Measurements from ENCODE around the gene DNAH9. TPM values are rescaled to one million over a fixed set of nuclear protein-coding genes. Genes with fewer than 3 reads are reported as not detected.

The DNAH9 gene
- total RNA-seq, 4 donors from 2014 or later: 1.2 to 7.7 (median 4.3) TPM

DNA sequence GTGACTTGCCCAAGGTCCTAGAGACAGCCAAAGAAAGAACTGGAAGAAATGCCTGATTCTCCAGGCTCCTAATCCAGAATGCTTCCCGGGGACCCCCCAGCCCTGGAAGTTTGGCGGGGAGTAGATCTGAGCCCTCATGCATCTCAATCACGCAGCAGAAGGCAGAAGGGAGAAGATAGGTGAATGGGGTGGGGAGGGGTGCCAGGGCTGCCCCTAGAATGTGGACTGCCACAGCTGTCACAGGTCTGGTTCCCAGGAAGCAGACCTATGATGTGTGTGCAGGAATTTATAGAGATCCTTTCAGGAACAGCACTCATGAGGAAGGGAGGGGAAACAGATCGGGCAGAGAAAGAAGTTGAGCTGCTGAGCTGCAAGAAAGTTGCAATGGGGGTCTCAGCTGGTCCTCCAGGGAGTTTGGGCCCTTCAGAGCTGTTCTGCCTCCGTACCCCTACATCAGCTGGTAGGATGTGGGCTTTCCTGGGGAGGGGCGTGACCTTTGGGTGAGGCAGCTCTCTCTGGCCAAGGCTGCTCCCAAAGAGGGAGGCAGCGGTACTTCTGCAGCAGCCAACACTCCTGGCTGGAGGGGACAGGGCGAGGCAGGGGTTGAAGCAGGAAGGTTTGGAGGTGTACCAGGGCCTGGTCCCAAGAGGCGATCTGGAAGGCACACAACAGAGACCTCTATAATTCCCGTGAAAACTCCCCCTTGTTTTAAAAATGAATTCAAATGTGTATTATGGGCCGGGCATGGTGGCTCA, 43.4 kb downstream of the DNAH9 start:
- no peak for DNase-seq
- Histone ChIP-seq H3K36me3 (no peaks in the 10 kb centered on the region), H3K9me3 (no peaks in the 10 kb centered on the region), H3K4me1 (no peaks in the 10 kb centered on the region), H3K27me3 (no peaks in the 10 kb centered on the region), H3K27ac (no peak overlapping the region), H3K4me3 (no peak overlapping the region)
- intact Hi-C loops (cut with DNase I; ENCODE audit: low total_unique reads): no loop called here
- TF ChIP-seq, protein P1, sequence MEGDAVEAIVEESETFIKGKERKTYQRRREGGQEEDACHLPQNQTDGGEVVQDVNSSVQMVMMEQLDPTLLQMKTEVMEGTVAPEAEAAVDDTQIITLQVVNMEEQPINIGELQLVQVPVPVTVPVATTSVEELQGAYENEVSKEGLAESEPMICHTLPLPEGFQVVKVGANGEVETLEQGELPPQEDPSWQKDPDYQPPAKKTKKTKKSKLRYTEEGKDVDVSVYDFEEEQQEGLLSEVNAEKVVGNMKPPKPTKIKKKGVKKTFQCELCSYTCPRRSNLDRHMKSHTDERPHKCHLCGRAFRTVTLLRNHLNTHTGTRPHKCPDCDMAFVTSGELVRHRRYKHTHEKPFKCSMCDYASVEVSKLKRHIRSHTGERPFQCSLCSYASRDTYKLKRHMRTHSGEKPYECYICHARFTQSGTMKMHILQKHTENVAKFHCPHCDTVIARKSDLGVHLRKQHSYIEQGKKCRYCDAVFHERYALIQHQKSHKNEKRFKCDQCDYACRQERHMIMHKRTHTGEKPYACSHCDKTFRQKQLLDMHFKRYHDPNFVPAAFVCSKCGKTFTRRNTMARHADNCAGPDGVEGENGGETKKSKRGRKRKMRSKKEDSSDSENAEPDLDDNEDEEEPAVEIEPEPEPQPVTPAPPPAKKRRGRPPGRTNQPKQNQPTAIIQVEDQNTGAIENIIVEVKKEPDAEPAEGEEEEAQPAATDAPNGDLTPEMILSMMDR (IDR thresholded peaks at IDR 0.05): no peak
- no peak for TF ChIP-seq POLR2A (IDR thresholded peaks at IDR 0.05)

DNA sequence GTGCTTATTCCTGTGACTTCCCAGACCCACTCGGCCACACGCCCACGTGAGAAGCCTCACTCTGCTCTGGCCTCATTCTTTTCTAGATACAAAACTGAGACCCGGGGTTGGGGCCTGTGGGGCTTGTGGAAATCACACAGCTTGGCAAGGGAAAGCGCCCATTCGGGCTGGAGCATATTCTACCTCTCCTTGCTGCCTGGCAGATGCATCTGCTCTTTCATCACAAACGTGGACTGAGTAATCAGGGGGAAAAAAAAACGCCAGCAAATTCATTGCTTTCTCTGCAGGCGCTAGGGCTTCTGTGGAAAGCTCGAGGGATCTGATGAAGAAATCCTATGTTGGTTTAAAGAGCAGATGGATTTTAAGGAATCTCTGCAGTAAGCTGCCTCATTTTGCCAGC, 44.4 kb downstream of the DNAH9 start:
- Histone ChIP-seq H3K4me3 (no peak overlapping the region), H3K9me3 (no peaks in the 10 kb centered on the region), H3K27me3 (no peaks in the 10 kb centered on the region), H3K4me1 (no peaks in the 10 kb centered on the region), H3K36me3 (no peaks in the 10 kb centered on the region), H3K27ac (no peak overlapping the region)
- intact Hi-C loops (cut with DNase I; ENCODE audit: low total_unique reads): no loop called here
- DNase-seq: no peak
- no peak for TF ChIP-seq POLR2A (IDR thresholded peaks at IDR 0.05)
- TF ChIP-seq, protein P1 (IDR thresholded peaks at IDR 0.05): no peak

DNA sequence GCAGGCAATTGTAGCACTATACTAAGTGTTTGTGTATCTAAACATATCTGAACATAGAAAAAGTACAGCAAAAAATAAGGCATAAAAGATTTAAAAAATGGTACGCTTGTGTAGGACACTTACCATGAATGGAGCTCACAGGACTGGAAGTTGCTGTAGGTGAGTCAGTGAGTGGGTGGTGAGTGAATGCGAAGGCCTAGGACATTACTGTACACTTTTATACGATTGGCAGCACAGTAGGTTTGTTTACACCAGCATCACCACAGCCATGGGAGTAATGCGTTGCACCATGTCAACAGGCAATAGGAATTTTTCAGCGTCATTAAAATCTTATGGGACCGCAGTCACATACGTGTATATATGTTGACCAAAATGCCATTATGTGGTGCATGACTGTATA, 45.6 kb downstream of the DNAH9 start:
- Histone ChIP-seq H3K36me3 (no peaks in the 10 kb centered on the region), H3K4me1 (no peaks in the 10 kb centered on the region), H3K27me3 (no peaks in the 10 kb centered on the region), H3K9me3 (no peaks in the 10 kb centered on the region), H3K27ac (no peak overlapping the region), H3K4me3 (no peak overlapping the region)
- TF ChIP-seq POLR2A (IDR thresholded peaks at IDR 0.05): no peak
- TF ChIP-seq, protein P1 (IDR thresholded peaks at IDR 0.05): no peak
- DNase-seq: no peak
- intact Hi-C loops (cut with DNase I; ENCODE audit: low total_unique reads): no loop called here

DNA sequence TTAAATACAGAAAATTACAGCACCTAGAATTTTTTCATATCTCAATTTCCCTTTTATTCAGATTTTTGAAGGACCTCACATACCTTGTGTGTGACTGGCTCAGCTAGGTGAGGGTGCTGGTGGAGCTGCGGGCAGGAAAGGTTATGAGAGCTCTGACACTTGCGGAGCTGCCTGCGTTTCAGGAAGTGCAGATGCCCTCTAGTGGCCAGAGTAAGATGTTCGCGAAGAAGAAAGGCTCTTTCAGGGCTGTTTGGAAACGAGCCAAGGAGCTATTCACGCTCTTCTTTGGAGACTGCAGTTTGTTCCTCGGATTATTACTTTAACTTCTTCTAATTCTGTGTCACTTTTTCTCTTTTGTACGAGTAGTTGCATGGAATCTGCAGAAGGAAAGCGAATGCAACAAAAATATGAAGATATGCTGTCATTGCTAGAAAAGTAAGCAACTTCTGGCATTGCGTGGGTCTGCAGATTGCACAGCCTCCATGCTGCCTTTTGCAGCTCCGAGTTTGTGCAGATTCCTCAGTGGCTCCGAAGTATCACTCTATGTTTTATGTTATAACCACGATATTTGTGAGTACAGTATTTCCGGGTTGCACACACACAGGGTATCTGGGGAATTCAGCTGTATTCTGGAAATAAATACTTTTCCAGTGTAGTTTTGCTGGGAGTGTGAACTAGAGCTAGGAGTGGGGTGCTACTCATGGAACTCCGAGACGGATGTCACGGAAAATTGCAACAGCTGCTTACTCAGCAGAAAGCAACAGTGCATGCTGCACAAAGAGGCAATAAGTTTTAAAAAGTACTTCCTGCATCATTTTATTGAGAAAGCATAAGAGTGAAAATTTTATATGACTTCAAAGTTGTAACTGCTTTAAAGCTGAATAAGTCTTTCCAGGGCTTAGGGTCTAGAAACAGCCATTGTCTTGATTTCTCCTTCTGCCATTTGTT, 46.3 kb downstream of the DNAH9 start:
- H3K4me3 ChIP-seq: no peak overlapping the region
- intact Hi-C loops (cut with DNase I; ENCODE audit: low total_unique reads): no loop called here

More for the DNA sequence above, 46.3 kb downstream of the DNAH9 start:
- no peak for TF ChIP-seq POLR2A (IDR thresholded peaks at IDR 0.05)
- TF ChIP-seq, protein P1 (IDR thresholded peaks at IDR 0.05): peak; percentile 57 to 77 (median 72)
- DNase-seq: peak; percentile 55 to 70
- Histone ChIP-seq H3K27ac (no peak overlapping the region), H3K36me3 (no peaks in the 10 kb centered on the region), H3K4me1 (no peaks in the 10 kb centered on the region), H3K27me3 (no peaks in the 10 kb centered on the region), H3K9me3 (no peaks in the 10 kb centered on the region)
